Kidney (tissue), 14 donors: ENCODE results near the gene CLDN6. TPM values are rescaled to one million over a fixed set of nuclear protein-coding genes. Genes with fewer than 3 reads are reported as not detected.

Source experiments
- DNase-seq, 5 donors: peaks; one replicate each; pipeline ENCODE4 v3.0.0-alpha.2; 2013 to 2020
- FAIRE-seq: peaks from 2 replicates; lab custom pipeline; 2012; peaks lifted over from hg19 to GRCh38; lab: Jason Lieb, UNC
- H3K27ac ChIP-seq, 2 donors: one replicate each; pipeline ENCODE4 v1.7.0; 2013; ENCODE audit warnings: low read depth in 2 of 2, low read length in 2 of 2, inconsistent platforms in 1 of 2
- H3K27me3 ChIP-seq: one replicate; pipeline ENCODE4 v1.7.1; 2013; ENCODE audit warnings: low read length, inconsistent platforms; ENCODE audit not compliant: control insufficient read depth, insufficient read depth
- H3K36me3 ChIP-seq, 3 donors: one replicate each; pipeline versions ENCODE4 v1.7.0 to v1.7.1; 2013; ENCODE audit warnings: low read length in 3 of 3, control low read depth in 1 of 3, inconsistent platforms in 1 of 3; ENCODE audit not compliant: insufficient read depth in 3 of 3, control insufficient read depth in 2 of 3
- H3K4me1 ChIP-seq, 3 donors: one replicate each; pipeline versions ENCODE4 v1.7.0 to v1.7.1; 2013; ENCODE audit warnings: low read length in 3 of 3, inconsistent platforms in 1 of 3, low read depth in 1 of 3; ENCODE audit not compliant: control insufficient read depth in 2 of 3, insufficient read depth in 2 of 3
- H3K4me3 ChIP-seq, 3 donors: one replicate each; pipeline versions ENCODE4 v1.7.0 to v1.8.1; 2013; ENCODE audit warnings: low read length in 3 of 3, control low read depth in 1 of 3, inconsistent platforms in 1 of 3
- H3K9ac ChIP-seq, 3 donors: one replicate each; pipeline versions ENCODE4 v1.7.0 to v1.7.1; 2013; ENCODE audit warnings: low read length in 3 of 3, control low read depth in 1 of 3, inconsistent platforms in 1 of 3
- H3K9me3 ChIP-seq, 3 donors: one replicate each; pipeline versions ENCODE4 v1.7.0 to v1.7.1; 2013; ENCODE audit warnings: low read length in 3 of 3, control low read depth in 1 of 3, inconsistent platforms in 1 of 3; ENCODE audit not compliant: control insufficient read depth in 2 of 3, insufficient read depth in 1 of 3
- intact Hi-C: fragments of 100-400 bp; cut with DNase I; formaldehyde crosslinking; loops from one replicate; pipeline ENCODE4 v1.11.1; 2022
- polyA plus RNA-seq: library from polyadenylated mRNA; stranded (reverse); fragments of 350-450 nt; fragmentation: Illumina TruSeq; extraction: RNeasy Lipid Tissue Mini Kit (QIAGEN cat#74804); gene quantifications from one replicate; pipeline ENCODE4 v1.2.3, GENCODE V29; 2014; ENCODE audit warnings: low read depth, low replicate concordance; ENCODE audit not compliant: insufficient read depth
- total RNA-seq: library from RNA; stranded (reverse); fragmentation: NEBNext Ultra II Directional; extraction: Animal tissue kit (Norgen Biotek cat#: 25700); gene quantifications from one replicate; pipeline ENCODE4 v1.2.1, GENCODE V29; 2021
- TF ChIP-seq, protein P1 (sequence below): IDR thresholded peaks from 3 replicates; pipeline ENCODE4 v1.5.1; 2012; ENCODE audit warnings: mild to moderate bottlenecking, moderate library complexity, borderline replicate concordance; ENCODE audit not compliant: insufficient read depth; ENCODE audit errors: extremely low read depth
- donor health status: control.
- donor health status: control.
- donor health status: control.
- donor health status: control.
- donor health status: control.
- donor health status: DM: yes; HTN: yes; CAD: no.
- donor health status: Normal renal cell carcinoma (clear cell type).

Gene CLDN6
- total and polyA plus RNA-seq, 2 donors from 2014 or later, result 0.47 TPM; not detected in 1

DNA sequence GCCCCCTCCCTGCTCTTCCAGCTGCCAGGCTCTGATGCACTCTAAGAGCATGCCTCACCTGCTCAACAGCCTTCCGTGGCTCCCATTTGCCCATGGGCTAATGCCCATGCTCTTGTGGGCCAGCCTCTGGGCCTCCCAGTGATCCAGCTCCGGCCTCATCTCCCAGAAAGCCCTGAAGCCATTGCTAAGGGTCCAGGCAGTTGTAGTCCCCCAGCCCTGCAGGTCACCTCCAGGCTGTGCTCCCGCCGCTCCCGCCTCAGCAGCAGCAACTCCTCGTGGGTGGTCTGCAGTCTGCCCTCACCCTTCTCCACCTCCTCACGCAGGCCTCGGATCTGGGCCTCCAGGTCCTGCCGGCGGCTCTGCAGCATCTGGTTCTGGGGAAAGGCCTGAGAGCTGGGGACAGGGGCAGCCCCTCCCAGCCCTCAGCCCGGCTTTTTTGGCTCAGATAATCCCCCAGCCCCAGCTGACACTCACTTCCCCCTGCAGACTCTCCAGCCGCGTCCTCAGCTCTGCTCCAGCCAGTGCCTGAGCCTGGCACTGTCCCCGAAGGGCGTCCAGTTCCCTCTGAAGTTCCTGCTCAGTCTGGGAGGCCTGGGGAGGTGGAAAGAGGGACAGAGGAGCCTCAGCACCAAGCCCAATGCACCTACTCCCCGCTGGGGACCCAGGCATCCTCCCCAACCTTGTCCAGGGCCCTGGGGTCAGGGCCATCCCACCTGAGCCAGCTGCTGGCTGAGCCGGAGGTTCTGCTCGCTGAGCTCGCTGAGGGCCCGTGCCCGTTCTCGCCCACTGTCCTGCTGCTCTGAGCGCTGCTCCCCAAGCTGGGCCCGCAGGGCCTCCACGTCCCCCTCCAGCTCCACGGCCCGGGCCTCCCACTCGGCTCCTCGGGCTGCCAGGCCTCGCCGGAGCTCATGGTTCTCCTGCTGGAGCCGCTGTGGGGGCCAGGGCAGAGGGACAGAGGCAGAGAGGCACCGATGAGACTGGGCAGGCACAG, 12.5 kb upstream of the CLDN6 start:
- intact Hi-C loops, result no loop called here
- H3K27ac ChIP-seq, result no peak overlapping the region
- peaks cover 2 to 5% (median 3%) of the 10 kb centered on the region in 3 donors for H3K36me3 ChIP-seq
- no peak overlapping the region for H3K4me3 ChIP-seq
- FAIRE-seq (no peak), DNase-seq (peak in 2 of 5 donors; percentile 58 to 79)
- H3K4me1 ChIP-seq, result peaks cover 0 to 5% (median 0%) of the 10 kb centered on the region in 3 donors
- no peaks in the 10 kb centered on the region for H3K9me3 ChIP-seq
- TF ChIP-seq, protein P1, sequence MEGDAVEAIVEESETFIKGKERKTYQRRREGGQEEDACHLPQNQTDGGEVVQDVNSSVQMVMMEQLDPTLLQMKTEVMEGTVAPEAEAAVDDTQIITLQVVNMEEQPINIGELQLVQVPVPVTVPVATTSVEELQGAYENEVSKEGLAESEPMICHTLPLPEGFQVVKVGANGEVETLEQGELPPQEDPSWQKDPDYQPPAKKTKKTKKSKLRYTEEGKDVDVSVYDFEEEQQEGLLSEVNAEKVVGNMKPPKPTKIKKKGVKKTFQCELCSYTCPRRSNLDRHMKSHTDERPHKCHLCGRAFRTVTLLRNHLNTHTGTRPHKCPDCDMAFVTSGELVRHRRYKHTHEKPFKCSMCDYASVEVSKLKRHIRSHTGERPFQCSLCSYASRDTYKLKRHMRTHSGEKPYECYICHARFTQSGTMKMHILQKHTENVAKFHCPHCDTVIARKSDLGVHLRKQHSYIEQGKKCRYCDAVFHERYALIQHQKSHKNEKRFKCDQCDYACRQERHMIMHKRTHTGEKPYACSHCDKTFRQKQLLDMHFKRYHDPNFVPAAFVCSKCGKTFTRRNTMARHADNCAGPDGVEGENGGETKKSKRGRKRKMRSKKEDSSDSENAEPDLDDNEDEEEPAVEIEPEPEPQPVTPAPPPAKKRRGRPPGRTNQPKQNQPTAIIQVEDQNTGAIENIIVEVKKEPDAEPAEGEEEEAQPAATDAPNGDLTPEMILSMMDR, result no peak
- H3K9ac ChIP-seq, result no peak overlapping the region
- H3K27me3 ChIP-seq, result peaks cover 19% of the 10 kb centered on the region

GRCh38 chr16:3029491-3030221, 11.7 kb upstream of the CLDN6 start:
- Histone ChIP-seq H3K27ac (no peak overlapping the region), H3K9ac (no peak overlapping the region), H3K4me1 (peaks cover 0 to 5% (median 0%) of the 10 kb centered on the region in 3 donors), H3K36me3 (peaks cover 2 to 5% (median 3%) of the 10 kb centered on the region in 3 donors), H3K27me3 (peaks cover 19% of the 10 kb centered on the region), H3K4me3 (no peak overlapping the region), H3K9me3 (no peaks in the 10 kb centered on the region)
- no peak for FAIRE-seq
- TF ChIP-seq, protein P1, result no peak
- peak in 4 of 5 donors; percentile 50 to 79 (median 67) for DNase-seq
- intact Hi-C loops, result no loop called here

DNA sequence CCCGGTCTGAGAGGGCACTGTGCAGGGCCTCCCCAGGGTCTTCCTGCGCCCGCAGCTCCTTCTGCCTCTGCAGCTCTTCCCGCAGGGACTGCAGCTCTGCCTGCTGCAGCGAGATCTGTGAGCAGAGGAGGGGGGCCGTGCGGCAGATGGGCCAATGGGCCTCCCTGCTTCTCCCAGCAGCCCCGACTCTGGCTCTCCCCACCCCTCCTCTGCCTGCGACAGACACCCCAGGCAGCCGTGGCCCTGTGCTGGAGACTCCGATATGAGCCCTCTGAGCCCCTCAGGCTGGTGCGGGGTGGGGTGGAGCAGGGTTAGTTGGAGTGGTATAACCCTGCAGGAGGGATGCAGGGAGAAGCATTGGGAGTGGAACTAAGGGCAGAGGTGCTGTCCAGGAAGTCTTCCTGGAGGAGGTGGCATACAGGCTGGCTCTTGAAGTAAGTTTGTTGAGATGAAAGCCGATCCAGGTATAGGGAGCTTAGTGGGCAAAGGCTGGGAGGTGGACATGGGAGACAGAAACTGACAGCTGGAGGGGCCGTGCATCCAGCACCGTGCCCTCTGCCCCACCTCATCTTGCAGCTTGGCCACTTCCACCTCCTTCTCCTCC, 10.8 kb upstream of the CLDN6 start:
- peak in 2 of 5 donors; percentile 70 to 81 for DNase-seq
- TF ChIP-seq, protein P1, result no peak
- no peak for FAIRE-seq
- Histone ChIP-seq H3K27me3 (peaks cover 18% of the 10 kb centered on the region), H3K9me3 (no peaks in the 10 kb centered on the region), H3K4me3 (no peak overlapping the region), H3K27ac (no peak overlapping the region), H3K36me3 (peaks cover 2 to 5% (median 3%) of the 10 kb centered on the region in 3 donors), H3K4me1 (peaks cover 0 to 5% (median 0%) of the 10 kb centered on the region in 3 donors), H3K9ac (no peak overlapping the region)
- intact Hi-C loops, result no loop called here
